T-cell (primary cell): ENCODE data around the gene TRIM69. TPM values are rescaled to one million over a fixed set of nuclear protein-coding genes. Genes with fewer than 3 reads are reported as not detected.

ENCODE experiments used
- ATAC-seq, 4 experiments: fragments of 200-7000 bp in 3 of 4; fragments of 150-1000 bp in 1 of 4; cut with Tn5 transposase; replicated peaks in 1 of 4; 1 replicate in 3 of 4; 2 replicates in 1 of 4; pipeline ENCODE4 v1.10.0; 2021; ENCODE audit warnings: moderate library complexity in 3 of 4, mild to moderate bottlenecking in 2 of 4, moderate number of reproducible peaks in 1 of 4
- CTCF ChIA-PET, 2 donors: fragments of 300-600 bp; sonication (Branson Sonifier 250); formaldehyde crosslinking; loops; one replicate each; lab custom pipeline; 2022; ENCODE audit warnings: antibody characterized with exemption in 2 of 2; lab: Charles Lee
- POLR2A ChIA-PET, 2 donors: fragments of 300-600 bp; sonication (Branson Sonifier 250); formaldehyde crosslinking; loops; one replicate each; lab custom pipeline; 2022; ENCODE audit warnings: antibody characterized with exemption in 2 of 2; lab: Charles Lee
- DNase-seq, 35 experiments: peaks; one replicate each; pipeline versions ENCODE4 v3.0.0 to v3.0.0-alpha.2; 2013 to 2023
- H3K27ac ChIP-seq: one replicate; pipeline ENCODE4 v1.5.1; 2013; ENCODE audit warnings: low read length
- H3K27me3 ChIP-seq, 2 experiments: replicated peaks in 1 of 2; 1 replicate in 1 of 2; 2 replicates in 1 of 2; pipeline versions ENCODE4 v1.6.1 to v1.7.0; 2013; ENCODE audit warnings: low read length in 1 of 2, mixed read lengths in 1 of 2; ENCODE audit not compliant: control insufficient read depth in 2 of 2, insufficient read depth in 2 of 2; ENCODE audit errors: extremely low read depth in 1 of 2
- H3K36me3 ChIP-seq, 2 donors: 1 replicate in 1 of 2; 2 replicates in 1 of 2; pipeline versions ENCODE4 v1.6.1 to v1.7.0; 2013; ENCODE audit warnings: low read length in 1 of 2; ENCODE audit not compliant: control insufficient read depth in 2 of 2, insufficient read depth in 1 of 2; ENCODE audit errors: extremely low read depth in 1 of 2
- H3K4me1 ChIP-seq, 2 experiments: 1 replicate in 1 of 2; 2 replicates in 1 of 2; pipeline versions ENCODE4 v1.6.1 to v1.7.0; 2013; ENCODE audit warnings: low read length in 2 of 2, mixed read lengths in 1 of 2; ENCODE audit not compliant: insufficient read depth in 2 of 2, control insufficient read depth in 1 of 2; ENCODE audit errors: extremely low read depth in 1 of 2
- H3K4me3 ChIP-seq, 2 donors: 1 replicate in 1 of 2; 2 replicates in 1 of 2; pipeline versions ENCODE4 v1.5.1 to v1.7.0; 2013; ENCODE audit warnings: mild to moderate bottlenecking in 2 of 2, low read length in 1 of 2, moderate library complexity in 1 of 2; ENCODE audit not compliant: control insufficient read depth in 1 of 2; ENCODE audit errors: extremely low read depth in 1 of 2
- H3K9me3 ChIP-seq: 2 replicates; pipeline ENCODE4 v1.7.0; 2013
- H3K27ac Mint-ChIP-seq, 2 donors: one replicate each; pipeline ENCODE4 v1.8.0; 2020 to 2021; ENCODE audit warnings: mild to moderate bottlenecking in 2 of 2, mixed read lengths in 2 of 2
- H3K27me3 Mint-ChIP-seq, 2 donors: one replicate each; pipeline ENCODE4 v1.8.0; 2021 to 2022; ENCODE audit warnings: mixed read lengths in 2 of 2
- H3K36me3 Mint-ChIP-seq: one replicate; pipeline ENCODE4 v1.8.0; 2021; ENCODE audit warnings: mixed read lengths
- H3K4me1 Mint-ChIP-seq, 3 donors: one replicate each; pipeline ENCODE4 v1.8.0; 2020 to 2022; ENCODE audit warnings: mixed read lengths in 3 of 3, mild to moderate bottlenecking in 1 of 3
- H3K4me3 Mint-ChIP-seq, 3 donors: one replicate each; pipeline ENCODE4 v1.8.0; 2020 to 2022; ENCODE audit warnings: mild to moderate bottlenecking in 3 of 3, mixed read lengths in 3 of 3, moderate library complexity in 3 of 3
- H3K9me3 Mint-ChIP-seq, 3 donors: one replicate each; pipeline ENCODE4 v1.8.0; 2020 to 2022; ENCODE audit warnings: mixed read lengths in 3 of 3
- WGBS: methylation state at CpG from one replicate; pipeline ENCODE4 v1.1.5; 2013; ENCODE audit warnings: missing lambda C conversion rate; ENCODE audit not compliant: insufficient coverage; 5-methylcytosine and 5-hydroxymethylcytosine counted together
- total RNA-seq, 35 experiments: library from RNA in 6 of 35; stranded (reverse) in 6 of 35; fragments of 120-200 nt in 1 of 35; gene quantifications; one replicate each; pipeline versions ENCODE4 v1.2.1 to v1.2.4 and lab custom pipeline; 2013 to 2026

The TRIM69 gene
- total RNA-seq, 5 donors from 2014 or later (not counting 1 experiment from before 2014, with no cell fraction given): 21.5 to 56.9 (median 42.9) TPM

- POLR2A ChIA-PET: interaction anchor here in 1 of 2 donors (0.6 kb wide), 1 partner anchor 9 kb away, joined by 3 read pairs; no protein-coding TSS in a partner anchor
- no peak overlapping the region for H3K4me3 Mint-ChIP-seq
- ATAC-seq: no peak
Observed at GRCh38 chr15:44706946-44707636, 29.2 kb upstream of the TRIM69 start.

DNA sequence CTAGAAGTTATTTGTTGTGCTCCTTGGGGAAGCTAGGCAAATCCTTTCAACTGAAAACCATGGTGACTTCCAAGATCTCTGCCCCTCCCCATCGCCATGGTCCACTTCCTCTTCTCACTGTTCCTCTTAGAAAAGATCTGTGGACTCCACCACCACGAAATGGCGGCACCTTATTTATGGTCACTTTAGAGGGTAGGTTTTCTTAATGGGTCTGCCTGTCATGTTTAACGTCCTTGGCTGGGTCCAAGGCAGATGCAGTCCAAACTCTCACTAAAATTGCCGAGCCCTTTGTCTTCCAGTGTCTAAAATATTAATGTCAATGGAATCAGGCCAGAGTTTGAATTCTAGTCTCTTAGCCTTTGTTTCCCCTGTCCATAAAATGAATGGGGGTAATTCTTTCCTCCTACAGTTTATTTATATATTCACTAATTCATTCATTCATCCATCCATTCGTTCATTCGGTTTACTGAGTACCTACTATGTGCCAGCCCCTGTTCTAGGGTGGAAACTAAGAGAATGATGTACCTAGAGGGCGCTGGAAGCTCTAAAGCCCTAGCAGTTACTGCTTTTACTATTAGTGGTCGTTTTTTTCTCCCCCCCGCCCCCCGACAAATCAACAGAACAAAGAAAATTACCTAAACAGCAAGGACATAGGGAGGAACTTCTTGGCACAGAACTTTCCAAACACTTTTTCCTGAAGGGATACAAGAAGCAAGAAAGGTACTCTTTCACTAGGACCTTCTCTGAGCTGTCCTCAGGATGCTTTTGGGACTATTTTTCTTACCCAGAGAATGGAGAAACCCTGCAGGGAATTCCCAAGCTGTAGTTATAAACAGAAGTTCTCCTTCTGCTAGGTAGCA, 25.9 kb upstream of the TRIM69 start:
- POLR2A ChIA-PET: interaction anchor here (0.6 to 10.2 kb wide), 17 partner anchors 12 to 174 kb away, joined by 3 to 289 read pairs (median 7); partner anchors contain the start of genes SPG11 (in 2 of the 2), TRIM69 (in 2 of the 2) and EIF3J (in 1 of the 2)
- peaks cover 38 to 73% (median 39%) of the 10 kb centered on the region in 3 donors for H3K4me1 Mint-ChIP-seq
- 0% methylated on average over 1 of the region's 11 CpGs for WGBS

More at GRCh38 chr15:44706946-44707636, 29.2 kb upstream of the TRIM69 start:
- no peak overlapping the region for H3K4me3 ChIP-seq
- no peak overlapping the region for H3K27ac ChIP-seq
- no peaks in the 10 kb centered on the region for H3K27me3 ChIP-seq
- no peaks in the 10 kb centered on the region for H3K27me3 Mint-ChIP-seq
- CTCF ChIA-PET: interaction anchor here (0.5 to 2.5 kb wide), 4 partner anchors 30 to 138 kb away, joined by 3 to 10 read pairs (median 6); partner anchors contain the start of gene SPG11 (in 1 of the 2)
- peak overlapping the region in 1 of 2 donors; percentile 16 for H3K27ac Mint-ChIP-seq
- peaks cover 30 to 42% (median 40%) of the 10 kb centered on the region in 3 donors for H3K4me1 Mint-ChIP-seq
- H3K36me3 ChIP-seq: peaks cover 1 to 10% of the 10 kb centered on the region in 2 donors
- WGBS: 100% methylated on average over 2 of the region's 2 CpGs
- H3K9me3 ChIP-seq: peaks cover 3% of the 10 kb centered on the region
- DNase-seq: no peak
- peaks cover 0 to 19% (median under 1%) of the 10 kb centered on the region in 3 donors for H3K9me3 Mint-ChIP-seq
- peaks cover 6 to 14% of the 10 kb centered on the region in 2 experiments for H3K4me1 ChIP-seq
- peaks cover 34% of the 10 kb centered on the region for H3K36me3 Mint-ChIP-seq

GRCh38 chr15:44711096-44711742, 25.1 kb upstream of the TRIM69 start, which contains the start of the genes B2M and PATL2:
B2M (plus strand) TSS chr15:44711517; CDS start chr15:44711547, 30 bp downstream.
PATL2 (minus strand) TSS chr15:44711323; CDS start chr15:44676490, 34,833 bp downstream.
- CTCF ChIA-PET: interaction anchor here (0.6 to 10.2 kb wide), 19 partner anchors 10 to 174 kb away, joined by 3 to 160 read pairs (median 4); partner anchors contain the start of genes TRIM69 (in 2 of the 2), EIF3J (in 1 of the 2) and SPG11 (in 1 of the 2)
- Mint-ChIP-seq H3K4me3 (peak within 1 kb of the TSS; percentile 95 to 100 (median 98)), H3K36me3 (peaks cover 61% of the 10 kb centered on the region), H3K27ac (peak within 1 kb of the TSS; percentile 100), H3K4me1 (peaks cover 44 to 81% (median 45%) of the 10 kb centered on the region in 3 donors), H3K27me3 (no peaks in the 10 kb centered on the region), H3K9me3 (no peaks in the 10 kb centered on the region)
- DNase-seq (peak; percentile 85 to 99 (median 93)), ATAC-seq (peak; percentile 76 to 87 (median 82))
- under 1% methylated on average over 34 of the region's 37 CpGs for WGBS
- Histone ChIP-seq H3K27ac (peak within 1 kb of the TSS; percentile 99), H3K36me3 (peaks cover 3 to 50% of the 10 kb centered on the region in 2 donors), H3K27me3 (no peaks in the 10 kb centered on the region), H3K4me3 (peak within 1 kb of the TSS; percentile 89 to 96), H3K9me3 (no peaks in the 10 kb centered on the region), H3K4me1 (peaks cover 29 to 32% of the 10 kb centered on the region in 2 experiments)
- POLR2A ChIA-PET: interaction anchor here (0.6 to 10.2 kb wide), 18 partner anchors 10 to 174 kb away, joined by 3 to 289 read pairs (median 8); partner anchors contain the start of genes SPG11 (in 2 of the 2), TRIM69 (in 2 of the 2) and EIF3J (in 1 of the 2)

More for the DNA sequence above, 25.9 kb upstream of the TRIM69 start:
- Mint-ChIP-seq H3K36me3 (peaks cover 53% of the 10 kb centered on the region), H3K4me3 (peak overlapping the region; percentile 95 to 100 (median 98)), H3K9me3 (no peaks in the 10 kb centered on the region), H3K27me3 (no peaks in the 10 kb centered on the region), H3K27ac (peak overlapping the region; percentile 100)
- H3K27ac ChIP-seq: peak overlapping the region; percentile 99
- no peaks in the 10 kb centered on the region for H3K27me3 ChIP-seq
- peaks cover 3 to 43% of the 10 kb centered on the region in 2 donors for H3K36me3 ChIP-seq
- CTCF ChIA-PET: interaction anchor here (0.6 to 10.2 kb wide), 19 partner anchors 10 to 76 kb away, joined by 3 to 160 read pairs (median 4); partner anchors contain the start of genes TRIM69 (in 2 of the 2) and SPG11 (in 1 of the 2)
- ATAC-seq (peak; percentile 7 to 14 (median 12)), DNase-seq (peak in 18 of 35 experiments; percentile 19 to 77 (median 36))
- H3K4me3 ChIP-seq: peak overlapping the region; percentile 89 to 96
- H3K9me3 ChIP-seq: no peaks in the 10 kb centered on the region
- H3K4me1 ChIP-seq: peaks cover 22 to 24% of the 10 kb centered on the region in 2 experiments

DNA sequence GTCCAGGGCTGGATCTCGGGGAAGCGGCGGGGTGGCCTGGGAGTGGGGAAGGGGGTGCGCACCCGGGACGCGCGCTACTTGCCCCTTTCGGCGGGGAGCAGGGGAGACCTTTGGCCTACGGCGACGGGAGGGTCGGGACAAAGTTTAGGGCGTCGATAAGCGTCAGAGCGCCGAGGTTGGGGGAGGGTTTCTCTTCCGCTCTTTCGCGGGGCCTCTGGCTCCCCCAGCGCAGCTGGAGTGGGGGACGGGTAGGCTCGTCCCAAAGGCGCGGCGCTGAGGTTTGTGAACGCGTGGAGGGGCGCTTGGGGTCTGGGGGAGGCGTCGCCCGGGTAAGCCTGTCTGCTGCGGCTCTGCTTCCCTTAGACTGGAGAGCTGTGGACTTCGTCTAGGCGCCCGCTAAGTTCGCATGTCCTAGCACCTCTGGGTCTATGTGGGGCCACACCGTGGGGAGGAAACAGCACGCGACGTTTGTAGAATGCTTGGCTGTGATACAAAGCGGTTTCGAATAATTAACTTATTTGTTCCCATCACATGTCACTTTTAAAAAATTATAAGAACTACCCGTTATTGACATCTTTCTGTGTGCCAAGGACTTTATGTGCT, 24.5 kb upstream of the TRIM69 start:
- ChIA-PET POLR2A (interaction anchor here (0.6 to 10.2 kb wide), 12 partner anchors 10 to 47 kb away, joined by 3 to 289 read pairs (median 51); partner anchors contain the start of genes SPG11 (in 2 of the 2) and TRIM69 (in 2 of the 2)), CTCF (interaction anchor here (0.8 to 10.2 kb wide), 12 partner anchors 15 to 175 kb away, joined by 3 to 160 read pairs (median 8); partner anchors contain the start of genes TRIM69 (in 2 of the 2), EIF3J (in 1 of the 2) and SPG11 (in 1 of the 2))
- peak overlapping the region; percentile 99 for H3K27ac ChIP-seq
- DNase-seq: peak in 32 of 35 experiments; percentile 43 to 69 (median 52)
- Mint-ChIP-seq H3K4me3 (peak overlapping the region; percentile 95 to 100 (median 98)), H3K27ac (peak overlapping the region; percentile 100), H3K9me3 (no peaks in the 10 kb centered on the region), H3K4me1 (peaks cover 49 to 87% (median 49%) of the 10 kb centered on the region in 3 donors), H3K27me3 (no peaks in the 10 kb centered on the region), H3K36me3 (peaks cover 67% of the 10 kb centered on the region)
- peak; percentile 21 to 42 (median 36) for ATAC-seq
- H3K36me3 ChIP-seq: peaks cover 4 to 57% of the 10 kb centered on the region in 2 donors
- H3K9me3 ChIP-seq: no peaks in the 10 kb centered on the region
- WGBS: 0% methylated on average over 35 of the region's 46 CpGs
- no peaks in the 10 kb centered on the region for H3K27me3 ChIP-seq
- H3K4me3 ChIP-seq: peak overlapping the region; percentile 89 to 96
- H3K4me1 ChIP-seq: peaks cover 35 to 38% of the 10 kb centered on the region in 2 experiments
